ENCODE measurements around the gene SFXN5. TPM values are rescaled to one million over a fixed set of nuclear protein-coding genes. Genes with fewer than 3 reads are reported as not detected.

Gene SFXN5
- total RNA-seq, 1 experiment from 2014 or later, result 22.0 TPM

DNA sequence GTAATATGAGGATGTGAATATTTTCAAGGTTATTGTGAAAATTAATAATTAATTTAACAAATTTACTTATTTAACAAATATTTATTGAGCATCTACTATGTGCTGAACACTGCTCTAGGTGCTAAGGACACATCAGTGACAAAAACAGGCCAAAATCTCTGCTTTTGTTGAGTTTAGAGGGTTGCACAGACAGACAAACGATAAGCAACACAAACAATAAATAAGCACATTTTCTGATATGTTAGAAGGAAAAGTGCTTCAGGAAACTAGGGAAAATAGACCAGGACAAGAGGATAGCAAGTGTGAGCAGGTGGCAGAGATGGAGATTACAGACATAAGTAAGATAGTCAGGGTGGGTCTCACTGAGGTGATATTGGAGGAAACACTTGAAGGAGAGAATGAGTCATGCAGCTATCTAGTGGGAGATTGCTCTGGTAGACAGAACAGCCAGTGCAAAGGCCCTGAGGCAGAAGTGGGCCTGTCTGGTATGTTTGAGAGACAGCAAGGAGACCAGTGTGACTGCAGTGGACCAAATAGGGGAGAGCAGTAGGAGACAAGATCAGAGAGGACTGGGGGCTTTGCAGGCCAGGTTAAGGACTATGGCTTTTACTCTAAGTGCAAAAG lies 38.3 kb downstream of the SFXN5 start:
- Histone ChIP-seq H3K36me3 (ENCODE audit: low read depth, low read length) (no peaks in the 10 kb centered on the region; the same call in 1 of the 2 replicates), H4K20me1 (ENCODE audit: low read length) (no peaks in the 10 kb centered on the region), H3K27me3 (ENCODE audit: low read length) (no peaks in the 10 kb centered on the region), H3K9me2 (replicated peaks; ENCODE audit: low read length) (no peaks in the 10 kb centered on the region), H3K4me2 (ENCODE audit: low read length) (no peak overlapping the region), H3K9ac (ENCODE audit: low read length) (no peak overlapping the region), H3K27ac (ENCODE audit: low read length) (no peak overlapping the region), H3K4me3 (ENCODE audit: low read length) (no peak overlapping the region), H3K9me3 (ENCODE audit: low read length) (no peaks in the 10 kb centered on the region), H3F3A (ENCODE audit: low read length, unreplicated experiment) (no peaks in the 10 kb centered on the region), H3K79me2 (ENCODE audit: low read length) (no peaks in the 10 kb centered on the region), H2AFZ (ENCODE audit: low read length) (no peak overlapping the region), H3K4me1 (ENCODE audit: insufficient read depth, low read length) (peaks cover 10% of the 10 kb centered on the region)
- DNase-seq (no peak), ATAC-seq (no peak)
- no TSS peak for BruUV-seq (replicated peaks)
- ChIA-PET POLR2A (ENCODE audit: unreplicated experiment) (no interaction called here), CTCF (no interaction called here)
- no peak for TF ChIP-seq EZH2 (IDR thresholded peaks at IDR 0.05; ENCODE audit: low read length, unreplicated experiment)
- TF ChIP-seq, protein P1, sequence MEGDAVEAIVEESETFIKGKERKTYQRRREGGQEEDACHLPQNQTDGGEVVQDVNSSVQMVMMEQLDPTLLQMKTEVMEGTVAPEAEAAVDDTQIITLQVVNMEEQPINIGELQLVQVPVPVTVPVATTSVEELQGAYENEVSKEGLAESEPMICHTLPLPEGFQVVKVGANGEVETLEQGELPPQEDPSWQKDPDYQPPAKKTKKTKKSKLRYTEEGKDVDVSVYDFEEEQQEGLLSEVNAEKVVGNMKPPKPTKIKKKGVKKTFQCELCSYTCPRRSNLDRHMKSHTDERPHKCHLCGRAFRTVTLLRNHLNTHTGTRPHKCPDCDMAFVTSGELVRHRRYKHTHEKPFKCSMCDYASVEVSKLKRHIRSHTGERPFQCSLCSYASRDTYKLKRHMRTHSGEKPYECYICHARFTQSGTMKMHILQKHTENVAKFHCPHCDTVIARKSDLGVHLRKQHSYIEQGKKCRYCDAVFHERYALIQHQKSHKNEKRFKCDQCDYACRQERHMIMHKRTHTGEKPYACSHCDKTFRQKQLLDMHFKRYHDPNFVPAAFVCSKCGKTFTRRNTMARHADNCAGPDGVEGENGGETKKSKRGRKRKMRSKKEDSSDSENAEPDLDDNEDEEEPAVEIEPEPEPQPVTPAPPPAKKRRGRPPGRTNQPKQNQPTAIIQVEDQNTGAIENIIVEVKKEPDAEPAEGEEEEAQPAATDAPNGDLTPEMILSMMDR (conservative IDR thresholded peaks at IDR 0.05; ENCODE audit: low read depth, low read length), result no peak
- no peak for TF ChIP-seq EZH2phosphoT487 (IDR thresholded peaks at IDR 0.05; ENCODE audit: borderline replicate concordance, low read length)
- intact Hi-C loops (cut with micrococcal nuclease), result no loop called here

DNA sequence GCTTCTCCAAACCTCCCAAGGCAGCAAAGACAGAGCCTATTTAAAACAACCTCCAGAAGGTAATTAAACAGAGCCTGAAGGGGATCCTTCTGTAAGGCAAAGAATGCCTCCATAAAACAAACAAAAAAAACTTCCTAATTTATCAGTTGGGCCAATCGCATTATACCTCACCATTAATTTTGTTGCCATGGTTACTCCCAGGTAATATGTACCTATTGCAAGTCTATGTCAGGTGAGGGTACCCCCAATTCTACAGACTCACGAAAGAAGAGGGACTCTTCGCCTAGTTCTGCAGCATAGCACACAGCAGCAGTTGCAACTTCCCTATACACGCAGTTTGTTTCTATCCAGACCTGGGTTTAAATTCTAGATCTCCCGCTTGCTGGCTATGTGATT lies 38.8 kb downstream of the SFXN5 start:
- no peak overlapping the region for H3K4me3 ChIP-seq (ENCODE audit: low read length)
- ChIA-PET POLR2A (ENCODE audit: unreplicated experiment) (no interaction called here), CTCF (no interaction called here)
- BruUV-seq (replicated peaks), result no TSS peak
- H4K20me1 ChIP-seq (ENCODE audit: low read length), result no peaks in the 10 kb centered on the region
- no peak for ATAC-seq
- H3K27me3 ChIP-seq (ENCODE audit: low read length), result no peaks in the 10 kb centered on the region
- no peak overlapping the region for H3K9ac ChIP-seq (ENCODE audit: low read length)
- H3F3A ChIP-seq (ENCODE audit: low read length, unreplicated experiment), result no peaks in the 10 kb centered on the region
- H3K36me3 ChIP-seq (ENCODE audit: low read depth, low read length), result no peaks in the 10 kb centered on the region; the same call in 1 of the 2 replicates
- no peak overlapping the region for H3K27ac ChIP-seq (ENCODE audit: low read length)
- DNase-seq, result no peak
- no peaks in the 10 kb centered on the region for H3K9me2 ChIP-seq (replicated peaks; ENCODE audit: low read length)
- H3K9me3 ChIP-seq (ENCODE audit: low read length), result no peaks in the 10 kb centered on the region
- H3K4me2 ChIP-seq (ENCODE audit: low read length), result no peak overlapping the region
- H3K79me2 ChIP-seq (ENCODE audit: low read length), result no peaks in the 10 kb centered on the region
- no peak overlapping the region for H2AFZ ChIP-seq (ENCODE audit: low read length)
- intact Hi-C loops (cut with micrococcal nuclease), result no loop called here
- peaks cover 4% of the 10 kb centered on the region for H3K4me1 ChIP-seq (ENCODE audit: insufficient read depth, low read length)
- TF ChIP-seq EZH2phosphoT487 (IDR thresholded peaks at IDR 0.05; ENCODE audit: borderline replicate concordance, low read length) (no peak), EZH2 (IDR thresholded peaks at IDR 0.05; ENCODE audit: low read length, unreplicated experiment) (no peak)
- TF ChIP-seq, protein P1 (conservative IDR thresholded peaks at IDR 0.05; ENCODE audit: low read depth, low read length), result no peak
